ENCODE measurements around the gene MID1IP1.

The MID1IP1 gene

GRCh38 chrX:38847206-38847902, 46.1 kb downstream of the MID1IP1 start:
- H3K79me2 ChIP-seq (ENCODE audit: control insufficient read depth, insufficient read depth, low read length, unreplicated experiment): no peaks in the 10 kb centered on the region
- no peak overlapping the region for H2AFZ ChIP-seq (ENCODE audit: low read length, unreplicated experiment)
- no peaks in the 10 kb centered on the region for H3K27me3 ChIP-seq (ENCODE audit: insufficient read depth, low read length)
- H3K27ac ChIP-seq (ENCODE audit: low read depth, low read length): no peak overlapping the region
- no peaks in the 10 kb centered on the region for H3K4me1 ChIP-seq (ENCODE audit: control insufficient read depth, insufficient read depth, low read length, unreplicated experiment)
- no peaks in the 10 kb centered on the region for H3K36me3 ChIP-seq (ENCODE audit: insufficient read depth, low read length)
- H3K4me3 ChIP-seq (ENCODE audit: low read depth, low read length): no peak overlapping the region

- H3K79me2 ChIP-seq (ENCODE audit: control insufficient read depth, insufficient read depth, low read length, unreplicated experiment): no peaks in the 10 kb centered on the region
- H3K4me1 ChIP-seq (ENCODE audit: control insufficient read depth, insufficient read depth, low read length, unreplicated experiment): no peaks in the 10 kb centered on the region
- H3K36me3 ChIP-seq (ENCODE audit: insufficient read depth, low read length): no peaks in the 10 kb centered on the region
- no peaks in the 10 kb centered on the region for H3K27me3 ChIP-seq (ENCODE audit: insufficient read depth, low read length)
- no peak overlapping the region for H3K27ac ChIP-seq (ENCODE audit: low read depth, low read length)
- no peak overlapping the region for H3K4me3 ChIP-seq (ENCODE audit: low read depth, low read length)
- H2AFZ ChIP-seq (ENCODE audit: low read length, unreplicated experiment): no peak overlapping the region
These were observed 46.6 kb downstream of the MID1IP1 start for GRCh38 chrX:38847903-38848230.

GRCh38 chrX:38848671-38849455, 47.6 kb downstream of the MID1IP1 start:
- Histone ChIP-seq H3K27ac (ENCODE audit: low read depth, low read length) (no peak overlapping the region), H3K4me3 (ENCODE audit: low read depth, low read length) (no peak overlapping the region), H3K36me3 (ENCODE audit: insufficient read depth, low read length) (no peaks in the 10 kb centered on the region), H2AFZ (ENCODE audit: low read length, unreplicated experiment) (no peak overlapping the region), H3K4me1 (ENCODE audit: control insufficient read depth, insufficient read depth, low read length, unreplicated experiment) (no peaks in the 10 kb centered on the region), H3K27me3 (ENCODE audit: insufficient read depth, low read length) (no peaks in the 10 kb centered on the region), H3K79me2 (ENCODE audit: control insufficient read depth, insufficient read depth, low read length, unreplicated experiment) (no peaks in the 10 kb centered on the region)

GRCh38 chrX:38850807-38851544, 49.7 kb downstream of the MID1IP1 start:
- no peak overlapping the region for H3K4me3 ChIP-seq (ENCODE audit: low read depth, low read length)
- H3K79me2 ChIP-seq (ENCODE audit: control insufficient read depth, insufficient read depth, low read length, unreplicated experiment): no peaks in the 10 kb centered on the region
- no peak overlapping the region for H2AFZ ChIP-seq (ENCODE audit: low read length, unreplicated experiment)
- no peak overlapping the region for H3K27ac ChIP-seq (ENCODE audit: low read depth, low read length)
- no peaks in the 10 kb centered on the region for H3K36me3 ChIP-seq (ENCODE audit: insufficient read depth, low read length)
- no peaks in the 10 kb centered on the region for H3K4me1 ChIP-seq (ENCODE audit: control insufficient read depth, insufficient read depth, low read length, unreplicated experiment)
- H3K27me3 ChIP-seq (ENCODE audit: insufficient read depth, low read length): no peaks in the 10 kb centered on the region

GRCh38 chrX:38854305-38854704, 53.0 kb downstream of the MID1IP1 start:
- H3K79me2 ChIP-seq (ENCODE audit: control insufficient read depth, insufficient read depth, low read length, unreplicated experiment): no peaks in the 10 kb centered on the region
- H2AFZ ChIP-seq (ENCODE audit: low read length, unreplicated experiment): no peak overlapping the region
- H3K4me1 ChIP-seq (ENCODE audit: control insufficient read depth, insufficient read depth, low read length, unreplicated experiment): no peaks in the 10 kb centered on the region
- H3K27ac ChIP-seq (ENCODE audit: low read depth, low read length): no peak overlapping the region
- no peaks in the 10 kb centered on the region for H3K36me3 ChIP-seq (ENCODE audit: insufficient read depth, low read length)
- no peak overlapping the region for H3K4me3 ChIP-seq (ENCODE audit: low read depth, low read length)
- no peaks in the 10 kb centered on the region for H3K27me3 ChIP-seq (ENCODE audit: insufficient read depth, low read length)
